Smooth muscle cell (in vitro differentiated cells): ENCODE results near the gene FOXN3. TPM values are rescaled to one million over a fixed set of nuclear protein-coding genes. Genes with fewer than 3 reads are reported as not detected.
A peak's percentile ranks its signal among the peaks of the same experiment; 100 is the strongest.

ENCODE experiments used
- DNase-seq: peaks from one replicate; lab custom pipeline; 2025; ENCODE audit not compliant: unreplicated experiment; lab: John Stamatoyannopoulos, UW
- H2AFZ ChIP-seq: fragments of 200-600 bp; sonication (generic); 2 replicates; pipeline ENCODE4 v1.6.0; 2016; ENCODE audit warnings: antibody characterized with exemption, low read depth, mild to moderate bottlenecking
- H3F3A ChIP-seq: fragments of 200-600 bp; sonication (generic); 2 replicates; pipeline ENCODE4 v1.6.0; 2017; ENCODE audit warnings: antibody characterized with exemption, low read depth
- H3K27ac ChIP-seq: fragments of 200-600 bp; sonication (generic); 2 replicates; pipeline ENCODE4 v1.5.1; 2016; ENCODE audit warnings: low read depth, mild to moderate bottlenecking
- H3K27me3 ChIP-seq: fragments of 200-600 bp; sonication (generic); 2 replicates; pipeline ENCODE4 v1.6.1; 2016; ENCODE audit warnings: low read depth, mild to moderate bottlenecking
- H3K36me3 ChIP-seq: fragments of 200-600 bp; sonication (generic); 2 replicates; pipeline ENCODE4 v1.5.1; 2016; ENCODE audit warnings: low read depth
- H3K4me1 ChIP-seq: fragments of 200-600 bp; sonication (generic); 2 replicates; pipeline ENCODE4 v1.5.1; 2016; ENCODE audit warnings: low read depth
- H3K4me2 ChIP-seq: fragments of 200-600 bp; sonication (generic); 2 replicates; pipeline ENCODE4 v1.6.0; 2016; ENCODE audit warnings: mild to moderate bottlenecking
- H3K4me3 ChIP-seq: fragments of 200-600 bp; sonication (generic); 2 replicates; pipeline ENCODE4 v1.5.1; 2016; ENCODE audit warnings: mild to moderate bottlenecking
- H3K79me2 ChIP-seq: fragments of 200-600 bp; sonication (generic); 2 replicates; pipeline ENCODE4 v1.6.0; 2016; ENCODE audit warnings: low read depth, mild to moderate bottlenecking
- H3K9ac ChIP-seq: fragments of 200-600 bp; sonication (generic); 2 replicates; pipeline ENCODE4 v1.6.0; 2016; ENCODE audit warnings: low read depth
- H3K9me3 ChIP-seq: fragments of 200-600 bp; sonication (generic); replicated peaks from 2 replicates; pipeline ENCODE4 v1.5.1; 2016; ENCODE audit warnings: low read depth
- H4K20me1 ChIP-seq: fragments of 200-600 bp; sonication (generic); 2 replicates; pipeline ENCODE4 v1.6.0; 2016; ENCODE audit warnings: low read depth
- CTCF ChIP-seq: fragments of 200-600 bp; sonication (generic); IDR thresholded peaks from 2 replicates; pipeline ENCODE4 v1.5.1; 2017; ENCODE audit warnings: borderline replicate concordance, mild to moderate bottlenecking, antibody characterized with exemption; ENCODE audit not compliant: insufficient read depth, poor library complexity, severe bottlenecking
- WGBS: methylation state at CpG from one replicate; pipeline ENCODE4 v1.1.7; 2016; ENCODE audit warnings: low lambda C conversion rate; 5-methylcytosine and 5-hydroxymethylcytosine counted together
- polyA plus RNA-seq: library from polyadenylated mRNA; unstranded; fragments of >200 nt; fragmentation: Nextera tagmentation; extraction: Ambion mirVana; gene quantifications from 2 replicates; pipeline ENCODE4 v1.2.1, GENCODE V29; 2016
- total RNA-seq: library from RNA; depleted of rRNA; stranded (reverse); fragments of >200 nt; gene quantifications from 2 replicates; pipeline ENCODE4 v1.2.3, GENCODE V29; 2014

FOXN3 gene
- total and polyA plus RNA-seq, 2 experiments from 2014 or later = 24.5 to 31.5 TPM

GRCh38 chr14:89187501-89187900 is 229.5 kb downstream of the FOXN3 start:
- peaks cover 16% of the 10 kb centered on the region for H4K20me1 ChIP-seq
- H3K9me3 ChIP-seq = no peaks in the 10 kb centered on the region
- no peak overlapping the region for H3K4me3 ChIP-seq
- no peak for DNase-seq
- WGBS = 20% methylated on average over 6 of the region's 6 CpGs
- H3K79me2 ChIP-seq = no peaks in the 10 kb centered on the region
- no peak for TF ChIP-seq CTCF
- no peaks in the 10 kb centered on the region for H3K36me3 ChIP-seq
- peak overlapping the region; percentile 28 for H3K4me2 ChIP-seq
- no peak overlapping the region for H3K9ac ChIP-seq
- peak overlapping the region; percentile 71 for H3K27ac ChIP-seq
- no peaks in the 10 kb centered on the region for H3K27me3 ChIP-seq
- peaks cover 14% of the 10 kb centered on the region for H3F3A ChIP-seq
- no peak overlapping the region for H2AFZ ChIP-seq
- peaks cover 25% of the 10 kb centered on the region for H3K4me1 ChIP-seq

GRCh38 chr14:89186856-89187376 is 230.1 kb downstream of the FOXN3 start:
- Histone ChIP-seq H2AFZ (no peak overlapping the region), H4K20me1 (peaks cover 16% of the 10 kb centered on the region), H3K9ac (no peak overlapping the region), H3K36me3 (no peaks in the 10 kb centered on the region), H3K79me2 (no peaks in the 10 kb centered on the region), H3F3A (peaks cover 14% of the 10 kb centered on the region), H3K4me1 (peaks cover 25% of the 10 kb centered on the region), H3K9me3 (no peaks in the 10 kb centered on the region), H3K4me3 (no peak overlapping the region), H3K27me3 (no peaks in the 10 kb centered on the region), H3K27ac (peak overlapping the region; percentile 71), H3K4me2 (peak overlapping the region; percentile 28)
- DNase-seq = no peak
- WGBS = 57% methylated on average over 7 of the region's 7 CpGs
- no peak for TF ChIP-seq CTCF

- no peaks in the 10 kb centered on the region for H3K9me3 ChIP-seq
- whole genome bisulfite sequencing = 51% methylated on average over 13 of the region's 13 CpGs
- peaks cover 16% of the 10 kb centered on the region for H4K20me1 ChIP-seq
- H2AFZ ChIP-seq = no peak overlapping the region
- no peaks in the 10 kb centered on the region for H3K27me3 ChIP-seq
- no peaks in the 10 kb centered on the region for H3K79me2 ChIP-seq
- peak overlapping the region; percentile 46 for H3K4me2 ChIP-seq
- no peak for TF ChIP-seq CTCF
- peak overlapping the region; percentile 71 for H3K27ac ChIP-seq
- H3K4me1 ChIP-seq = peaks cover 25% of the 10 kb centered on the region
- no peak overlapping the region for H3K4me3 ChIP-seq
- H3F3A ChIP-seq = peaks cover 14% of the 10 kb centered on the region
- peak overlapping the region; percentile 7 for H3K9ac ChIP-seq
- H3K36me3 ChIP-seq = no peaks in the 10 kb centered on the region
- no peak for DNase-seq
Measured at GRCh38 chr14:89185919-89186855, 230.8 kb downstream of the FOXN3 start.
